GM23338 (cell line): Measurements from ENCODE around the gene PTCD2. TPM values are rescaled to one million over a fixed set of nuclear protein-coding genes. Genes with fewer than 3 reads are reported as not detected.

Experiments
- CREB1 ChIP-seq: fragments of 250-450 bp; sonication (Bioruptor Pico); IDR thresholded peaks from 2 replicates; pipeline ENCODE4 v1.5.0; 2020; ENCODE audit warnings: low read depth, mild to moderate bottlenecking, moderate library complexity
- JUNB ChIP-seq: IDR thresholded peaks from one replicate; pipeline ENCODE4 v1.6.1; 2016; ENCODE audit warnings: antibody characterized with exemption; ENCODE audit not compliant: unreplicated experiment
- ZNF331 ChIP-seq: fragments of 250-450 bp; sonication (Bioruptor Pico); IDR thresholded peaks from 2 replicates; pipeline ENCODE4 v1.5.0; 2020; ENCODE audit warnings: low read depth, mild to moderate bottlenecking, moderate library complexity
- polyA plus RNA-seq: library from polyadenylated mRNA; unstranded; fragments of >200 nt; fragmentation: Nextera tagmentation; extraction: Ambion mirVana; gene quantifications from 2 replicates; pipeline ENCODE4 v1.2.1, GENCODE V29; 2016
- total RNA-seq: library from RNA; depleted of rRNA; stranded (reverse); fragments of >200 nt; shearing (Covaris generic); gene quantifications from 2 replicates; pipeline ENCODE4 v1.2.3, GENCODE V29; 2014
- TF ChIP-seq, protein P1 (sequence below): fragments of 250-450 bp; sonication (Bioruptor Pico); IDR thresholded peaks from 2 replicates; pipeline ENCODE4 v1.5.0; 2020; ENCODE audit warnings: mild to moderate bottlenecking, moderate library complexity
- TF ChIP-seq, protein P2 (sequence below): IDR thresholded peaks from 2 replicates; pipeline ENCODE4 v1.6.1; 2016; ENCODE audit warnings: antibody characterized with exemption
- TF ChIP-seq, protein P3 (sequence below): IDR thresholded peaks from one replicate; pipeline ENCODE4 v1.6.1; 2018; ENCODE audit warnings: antibody characterized with exemption; ENCODE audit not compliant: unreplicated experiment

The PTCD2 gene
- total and polyA plus RNA-seq, 2 experiments from 2014 or later, result 8.8 to 14.5 TPM

DNA sequence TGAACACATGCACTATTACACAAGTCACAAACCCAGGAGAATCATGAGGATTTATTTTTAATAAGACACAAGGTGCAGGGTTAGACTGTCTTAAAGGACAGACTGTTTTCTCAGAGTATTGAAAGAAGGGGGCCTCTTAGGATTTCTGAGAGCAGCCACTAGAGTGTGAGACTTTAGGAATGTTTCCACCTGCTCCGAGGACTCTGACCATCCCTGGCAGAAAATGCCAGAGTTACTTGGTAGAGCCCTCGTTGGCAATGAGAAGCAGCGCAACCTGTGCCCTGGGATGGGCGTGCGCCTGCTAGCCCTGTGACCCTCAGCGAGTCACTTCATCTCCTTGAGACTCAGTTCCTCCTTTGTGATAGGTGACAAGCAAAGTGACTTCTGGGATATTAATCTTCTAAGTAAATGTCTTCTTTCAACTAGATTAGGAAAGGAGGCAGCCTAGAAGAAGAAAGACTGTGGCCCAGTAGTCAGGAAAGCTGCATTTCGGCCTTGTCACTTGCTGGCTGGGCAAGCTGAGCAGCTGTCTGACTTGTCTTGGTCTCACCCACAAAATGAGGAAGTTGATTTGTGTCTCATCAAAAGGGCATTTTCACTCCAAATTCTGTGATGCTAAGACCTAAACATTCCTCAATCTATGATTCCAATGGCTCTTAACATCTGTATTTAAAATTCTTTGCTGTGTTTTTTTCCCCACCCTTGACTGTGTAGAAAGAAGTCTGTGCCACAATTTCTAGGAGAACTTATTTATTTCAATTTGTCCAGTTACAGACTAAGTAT is 60.5 kb downstream of the PTCD2 start (continued):
- TF ChIP-seq, protein P1, sequence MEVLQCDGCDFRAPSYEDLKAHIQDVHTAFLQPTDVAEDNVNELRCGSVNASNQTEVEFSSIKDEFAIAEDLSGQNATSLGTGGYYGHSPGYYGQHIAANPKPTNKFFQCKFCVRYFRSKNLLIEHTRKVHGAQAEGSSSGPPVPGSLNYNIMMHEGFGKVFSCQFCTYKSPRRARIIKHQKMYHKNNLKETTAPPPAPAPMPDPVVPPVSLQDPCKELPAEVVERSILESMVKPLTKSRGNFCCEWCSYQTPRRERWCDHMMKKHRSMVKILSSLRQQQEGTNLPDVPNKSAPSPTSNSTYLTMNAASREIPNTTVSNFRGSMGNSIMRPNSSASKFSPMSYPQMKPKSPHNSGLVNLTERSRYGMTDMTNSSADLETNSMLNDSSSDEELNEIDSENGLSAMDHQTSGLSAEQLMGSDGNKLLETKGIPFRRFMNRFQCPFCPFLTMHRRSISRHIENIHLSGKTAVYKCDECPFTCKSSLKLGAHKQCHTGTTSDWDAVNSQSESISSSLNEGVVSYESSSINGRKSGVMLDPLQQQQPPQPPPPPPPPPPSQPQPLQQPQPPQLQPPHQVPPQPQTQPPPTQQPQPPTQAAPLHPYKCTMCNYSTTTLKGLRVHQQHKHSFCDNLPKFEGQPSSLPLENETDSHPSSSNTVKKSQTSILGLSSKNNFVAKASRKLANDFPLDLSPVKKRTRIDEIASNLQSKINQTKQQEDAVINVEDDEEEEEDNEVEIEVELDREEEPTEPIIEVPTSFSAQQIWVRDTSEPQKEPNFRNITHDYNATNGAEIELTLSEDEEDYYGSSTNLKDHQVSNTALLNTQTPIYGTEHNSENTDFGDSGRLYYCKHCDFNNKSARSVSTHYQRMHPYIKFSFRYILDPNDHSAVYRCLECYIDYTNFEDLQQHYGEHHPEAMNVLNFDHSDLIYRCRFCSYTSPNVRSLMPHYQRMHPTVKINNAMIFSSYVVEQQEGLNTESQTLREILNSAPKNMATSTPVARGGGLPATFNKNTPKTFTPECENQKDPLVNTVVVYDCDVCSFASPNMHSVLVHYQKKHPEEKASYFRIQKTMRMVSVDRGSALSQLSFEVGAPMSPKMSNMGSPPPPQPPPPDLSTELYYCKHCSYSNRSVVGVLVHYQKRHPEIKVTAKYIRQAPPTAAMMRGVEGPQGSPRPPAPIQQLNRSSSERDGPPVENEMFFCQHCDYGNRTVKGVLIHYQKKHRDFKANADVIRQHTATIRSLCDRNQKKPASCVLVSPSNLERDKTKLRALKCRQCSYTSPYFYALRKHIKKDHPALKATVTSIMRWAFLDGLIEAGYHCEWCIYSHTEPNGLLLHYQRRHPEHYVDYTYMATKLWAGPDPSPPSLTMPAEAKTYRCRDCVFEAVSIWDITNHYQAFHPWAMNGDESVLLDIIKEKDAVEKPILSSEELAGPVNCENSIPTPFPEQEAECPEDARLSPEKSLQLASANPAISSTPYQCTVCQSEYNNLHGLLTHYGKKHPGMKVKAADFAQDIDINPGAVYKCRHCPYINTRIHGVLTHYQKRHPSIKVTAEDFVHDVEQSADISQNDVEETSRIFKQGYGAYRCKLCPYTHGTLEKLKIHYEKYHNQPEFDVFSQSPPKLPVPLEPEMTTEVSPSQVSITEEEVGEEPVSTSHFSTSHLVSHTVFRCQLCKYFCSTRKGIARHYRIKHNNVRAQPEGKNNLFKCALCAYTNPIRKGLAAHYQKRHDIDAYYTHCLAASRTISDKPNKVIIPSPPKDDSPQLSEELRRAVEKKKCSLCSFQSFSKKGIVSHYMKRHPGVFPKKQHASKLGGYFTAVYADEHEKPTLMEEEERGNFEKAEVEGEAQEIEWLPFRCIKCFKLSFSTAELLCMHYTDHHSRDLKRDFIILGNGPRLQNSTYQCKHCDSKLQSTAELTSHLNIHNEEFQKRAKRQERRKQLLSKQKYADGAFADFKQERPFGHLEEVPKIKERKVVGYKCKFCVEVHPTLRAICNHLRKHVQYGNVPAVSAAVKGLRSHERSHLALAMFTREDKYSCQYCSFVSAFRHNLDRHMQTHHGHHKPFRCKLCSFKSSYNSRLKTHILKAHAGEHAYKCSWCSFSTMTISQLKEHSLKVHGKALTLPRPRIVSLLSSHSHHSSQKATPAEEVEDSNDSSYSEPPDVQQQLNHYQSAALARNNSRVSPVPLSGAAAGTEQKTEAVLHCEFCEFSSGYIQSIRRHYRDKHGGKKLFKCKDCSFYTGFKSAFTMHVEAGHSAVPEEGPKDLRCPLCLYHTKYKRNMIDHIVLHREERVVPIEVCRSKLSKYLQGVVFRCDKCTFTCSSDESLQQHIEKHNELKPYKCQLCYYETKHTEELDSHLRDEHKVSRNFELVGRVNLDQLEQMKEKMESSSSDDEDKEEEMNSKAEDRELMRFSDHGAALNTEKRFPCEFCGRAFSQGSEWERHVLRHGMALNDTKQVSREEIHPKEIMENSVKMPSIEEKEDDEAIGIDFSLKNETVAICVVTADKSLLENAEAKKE (CRISPR knock-in tag), result no peak
- no peak for TF ChIP-seq JUNB
- no peak for TF ChIP-seq CREB1
- TF ChIP-seq, protein P2, sequence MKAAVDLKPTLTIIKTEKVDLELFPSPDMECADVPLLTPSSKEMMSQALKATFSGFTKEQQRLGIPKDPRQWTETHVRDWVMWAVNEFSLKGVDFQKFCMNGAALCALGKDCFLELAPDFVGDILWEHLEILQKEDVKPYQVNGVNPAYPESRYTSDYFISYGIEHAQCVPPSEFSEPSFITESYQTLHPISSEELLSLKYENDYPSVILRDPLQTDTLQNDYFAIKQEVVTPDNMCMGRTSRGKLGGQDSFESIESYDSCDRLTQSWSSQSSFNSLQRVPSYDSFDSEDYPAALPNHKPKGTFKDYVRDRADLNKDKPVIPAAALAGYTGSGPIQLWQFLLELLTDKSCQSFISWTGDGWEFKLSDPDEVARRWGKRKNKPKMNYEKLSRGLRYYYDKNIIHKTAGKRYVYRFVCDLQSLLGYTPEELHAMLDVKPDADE, result no peak
- TF ChIP-seq, protein P3, sequence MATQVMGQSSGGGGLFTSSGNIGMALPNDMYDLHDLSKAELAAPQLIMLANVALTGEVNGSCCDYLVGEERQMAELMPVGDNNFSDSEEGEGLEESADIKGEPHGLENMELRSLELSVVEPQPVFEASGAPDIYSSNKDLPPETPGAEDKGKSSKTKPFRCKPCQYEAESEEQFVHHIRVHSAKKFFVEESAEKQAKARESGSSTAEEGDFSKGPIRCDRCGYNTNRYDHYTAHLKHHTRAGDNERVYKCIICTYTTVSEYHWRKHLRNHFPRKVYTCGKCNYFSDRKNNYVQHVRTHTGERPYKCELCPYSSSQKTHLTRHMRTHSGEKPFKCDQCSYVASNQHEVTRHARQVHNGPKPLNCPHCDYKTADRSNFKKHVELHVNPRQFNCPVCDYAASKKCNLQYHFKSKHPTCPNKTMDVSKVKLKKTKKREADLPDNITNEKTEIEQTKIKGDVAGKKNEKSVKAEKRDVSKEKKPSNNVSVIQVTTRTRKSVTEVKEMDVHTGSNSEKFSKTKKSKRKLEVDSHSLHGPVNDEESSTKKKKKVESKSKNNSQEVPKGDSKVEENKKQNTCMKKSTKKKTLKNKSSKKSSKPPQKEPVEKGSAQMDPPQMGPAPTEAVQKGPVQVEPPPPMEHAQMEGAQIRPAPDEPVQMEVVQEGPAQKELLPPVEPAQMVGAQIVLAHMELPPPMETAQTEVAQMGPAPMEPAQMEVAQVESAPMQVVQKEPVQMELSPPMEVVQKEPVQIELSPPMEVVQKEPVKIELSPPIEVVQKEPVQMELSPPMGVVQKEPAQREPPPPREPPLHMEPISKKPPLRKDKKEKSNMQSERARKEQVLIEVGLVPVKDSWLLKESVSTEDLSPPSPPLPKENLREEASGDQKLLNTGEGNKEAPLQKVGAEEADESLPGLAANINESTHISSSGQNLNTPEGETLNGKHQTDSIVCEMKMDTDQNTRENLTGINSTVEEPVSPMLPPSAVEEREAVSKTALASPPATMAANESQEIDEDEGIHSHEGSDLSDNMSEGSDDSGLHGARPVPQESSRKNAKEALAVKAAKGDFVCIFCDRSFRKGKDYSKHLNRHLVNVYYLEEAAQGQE, result no peak
- no peak for TF ChIP-seq ZNF331 (CRISPR knock-in tag)
